HG02870 (cell line): ENCODE results near the gene MPST.
"Not testable (repeated sequence)": the region's sequence is repeated elsewhere in the genome, so short reads cannot be mapped to it uniquely, and the experiment has no call there.

Experiments used
- ATAC-seq: cut with Tn5 transposase; IDR thresholded peaks from one replicate; pipeline ENCODE4 v1.9.1; 2021; ENCODE audit warnings: mild to moderate bottlenecking, moderate library complexity; ENCODE audit not compliant: unreplicated experiment

The MPST gene

GRCh38 chr22:37019309-37020191 is at the start of gene MPST, which contains the start of gene TST:
Gene MPST, plus strand, starts transcription at chr22:37019742. Its CDS starts 95 bp downstream, at chr22:37019837.
Gene TST, minus strand, starts transcription at chr22:37019447. Its CDS starts 715 bp downstream, at chr22:37018732.
- peak; percentile 64 for ATAC-seq

- ATAC-seq = no peak
Measured at GRCh38 chr22:36971341-36972125, 48.0 kb upstream of the MPST start.

DNA sequence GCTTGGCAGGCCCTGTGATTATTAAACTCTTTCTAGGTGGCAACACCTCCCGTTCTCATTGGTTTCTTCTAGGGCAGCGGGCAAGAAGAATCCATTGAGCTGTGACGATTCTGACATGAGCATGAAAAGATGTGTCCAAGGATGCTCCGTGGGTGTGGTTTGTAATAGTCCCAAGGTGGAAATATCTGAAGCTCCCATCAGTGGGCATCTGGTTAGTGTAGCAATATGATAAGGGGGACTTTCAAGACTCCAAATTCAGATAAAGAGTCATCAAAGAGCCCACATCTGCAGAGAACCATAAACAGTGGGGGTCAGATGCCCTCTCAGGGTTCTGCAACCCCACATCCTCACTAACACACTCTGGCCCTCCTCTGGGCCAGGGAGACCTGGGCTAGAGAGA is 42.9 kb upstream of the MPST start:
- no peak for ATAC-seq

- ATAC-seq = no peak
Measured at GRCh38 chr22:36977401-36977861, 42.1 kb upstream of the MPST start.

DNA sequence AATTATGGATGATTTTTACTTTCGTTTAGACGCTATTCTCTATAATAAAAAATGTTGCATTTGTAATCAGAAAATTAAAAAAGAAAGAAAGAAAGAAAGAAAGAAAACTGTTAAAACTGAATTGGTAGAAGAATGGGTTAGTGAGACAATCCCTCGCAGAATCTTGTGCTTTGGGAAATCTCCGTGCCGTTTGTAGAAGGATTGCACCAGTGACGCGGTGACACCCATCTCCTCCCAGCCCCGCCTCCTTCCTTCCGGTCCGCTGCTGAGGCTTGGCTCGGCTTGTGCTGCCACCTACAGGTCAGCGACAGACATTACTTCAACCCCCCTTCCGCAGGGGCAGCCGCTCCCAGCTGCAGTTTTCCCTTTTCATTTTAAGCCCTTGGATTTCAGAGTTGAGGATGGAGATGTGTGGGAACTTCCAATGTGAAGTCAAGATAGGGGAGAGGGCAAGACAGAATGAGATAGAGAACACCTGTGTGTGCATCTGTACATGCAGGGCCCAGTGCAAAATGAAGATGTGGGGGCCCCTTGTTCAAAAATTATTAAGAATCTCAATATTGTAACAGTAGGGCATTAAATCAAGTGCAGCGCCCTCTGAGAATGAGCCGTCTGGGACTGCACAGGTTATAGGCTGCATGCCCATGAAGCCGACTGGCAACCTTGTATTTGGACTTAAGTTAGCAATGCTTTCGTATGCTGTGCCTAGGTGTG is 41.4 kb upstream of the MPST start:
- ATAC-seq = peak; percentile 67

DNA sequence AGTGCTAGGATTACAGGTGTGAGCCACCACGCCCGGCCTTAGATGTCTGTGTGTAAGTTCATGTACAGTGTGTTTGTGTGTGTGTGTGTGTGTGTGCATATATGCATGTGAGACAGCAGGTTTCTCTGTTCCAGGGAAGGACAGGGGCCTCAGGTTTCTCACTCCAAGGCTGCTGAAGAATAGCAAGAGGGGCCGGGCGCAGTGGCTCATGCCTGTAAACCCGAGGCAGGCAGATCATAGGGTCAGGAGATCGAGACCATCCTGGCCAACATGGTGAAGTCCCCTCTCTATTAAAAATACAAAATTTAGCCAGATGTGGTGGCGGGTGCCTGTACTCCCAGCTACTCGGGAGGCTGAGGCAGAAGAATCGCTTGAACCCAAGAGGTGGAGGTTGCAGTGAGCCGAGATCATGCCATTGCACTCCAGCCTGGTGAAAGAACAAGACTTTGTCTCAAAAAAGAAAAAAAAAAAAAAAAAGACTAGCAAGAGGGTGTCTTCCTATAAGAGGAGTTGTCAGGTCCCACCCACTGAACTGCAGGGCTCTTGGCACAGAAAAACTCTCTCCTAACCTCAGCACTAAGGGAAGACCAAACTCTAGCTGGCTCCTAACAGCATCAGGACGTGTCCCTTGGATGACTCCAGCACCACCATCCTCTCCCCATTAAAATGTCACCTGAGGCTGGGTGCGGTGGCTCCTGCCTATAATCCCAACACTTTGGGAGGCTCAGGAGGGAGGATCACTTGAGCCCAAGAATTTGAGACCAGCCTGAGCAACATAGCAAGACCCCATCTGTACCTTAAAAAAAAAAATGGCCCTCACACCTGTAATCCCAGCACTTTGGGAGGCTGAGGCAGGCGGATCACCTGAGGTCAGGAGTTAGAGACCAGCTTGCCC is 40.3 kb upstream of the MPST start:
- ATAC-seq = no peak

- no peak for ATAC-seq
Measured at GRCh38 chr22:36981247-36981775, 38.2 kb upstream of the MPST start.

- ATAC-seq = no peak
Measured at GRCh38 chr22:36982136-36982535, 37.4 kb upstream of the MPST start.

- ATAC-seq = no peak
Measured at GRCh38 chr22:36985211-36985889, 34.2 kb upstream of the MPST start.

GRCh38 chr22:36986242-36986821 is 33.2 kb upstream of the MPST start:
- ATAC-seq = no peak

- ATAC-seq = no peak
Measured at GRCh38 chr22:36988075-36988832, 31.3 kb upstream of the MPST start.

DNA sequence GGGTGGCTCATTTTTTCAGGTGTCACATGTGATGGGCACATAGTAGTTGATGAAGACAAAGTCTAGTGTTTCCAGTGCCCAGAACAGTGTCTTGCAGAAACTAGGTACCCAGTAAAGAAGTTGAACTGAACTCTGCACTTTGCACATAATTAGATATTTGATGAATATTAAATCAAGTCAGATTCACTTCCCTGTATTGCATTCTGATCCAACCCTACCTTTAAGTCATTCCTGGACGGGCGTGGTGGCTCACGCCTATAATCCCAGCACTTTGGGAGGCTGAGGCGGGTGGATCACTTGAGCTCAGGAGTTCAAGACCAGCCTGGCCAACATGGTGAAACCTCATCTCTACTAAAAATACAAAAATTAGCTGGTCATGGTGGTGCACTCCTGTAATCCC is 30.5 kb upstream of the MPST start:
- ATAC-seq = not testable (repeated sequence)

- ATAC-seq = no peak
Measured at GRCh38 chr22:36990457-36990856, 29.1 kb upstream of the MPST start.

DNA sequence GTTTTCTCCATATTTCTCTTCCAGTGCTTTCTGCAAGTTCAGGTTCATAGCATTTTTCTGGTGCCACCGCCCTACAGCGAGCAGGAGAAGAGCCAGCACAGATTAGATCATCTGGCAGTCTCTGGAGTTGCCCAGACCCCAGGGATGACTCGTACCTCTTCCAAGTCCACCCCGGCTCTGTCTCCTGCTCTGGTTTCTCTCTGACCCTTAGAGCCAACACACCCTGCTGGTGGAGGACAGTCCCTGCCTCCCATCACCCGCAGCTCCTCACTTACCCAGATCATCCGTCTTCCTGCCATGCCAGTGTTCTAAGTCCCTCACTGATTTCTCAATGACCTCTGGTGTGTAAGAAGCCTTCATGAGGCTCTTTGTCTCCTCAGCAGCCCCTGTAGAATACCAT is 28.3 kb upstream of the MPST start:
- no peak for ATAC-seq

DNA sequence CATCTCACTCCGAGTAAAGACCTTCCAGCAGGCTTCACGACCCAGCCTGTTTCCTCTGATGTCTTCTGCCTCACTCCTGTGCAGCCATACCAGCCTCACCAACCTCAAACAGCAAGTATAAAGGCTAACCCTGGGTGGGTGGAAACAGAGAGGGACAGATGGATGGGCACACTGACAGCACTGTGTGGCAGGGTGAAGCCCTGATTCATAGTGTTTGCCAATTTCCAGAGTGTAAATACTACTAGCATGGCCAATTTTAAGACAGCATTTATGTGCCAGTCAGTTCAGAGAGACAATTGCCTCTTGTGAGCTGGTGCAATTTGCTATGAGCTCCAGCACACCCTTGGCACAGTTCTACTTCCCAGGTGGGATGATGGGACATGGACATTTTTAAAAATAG is 21.8 kb upstream of the MPST start:
- no peak for ATAC-seq

DNA sequence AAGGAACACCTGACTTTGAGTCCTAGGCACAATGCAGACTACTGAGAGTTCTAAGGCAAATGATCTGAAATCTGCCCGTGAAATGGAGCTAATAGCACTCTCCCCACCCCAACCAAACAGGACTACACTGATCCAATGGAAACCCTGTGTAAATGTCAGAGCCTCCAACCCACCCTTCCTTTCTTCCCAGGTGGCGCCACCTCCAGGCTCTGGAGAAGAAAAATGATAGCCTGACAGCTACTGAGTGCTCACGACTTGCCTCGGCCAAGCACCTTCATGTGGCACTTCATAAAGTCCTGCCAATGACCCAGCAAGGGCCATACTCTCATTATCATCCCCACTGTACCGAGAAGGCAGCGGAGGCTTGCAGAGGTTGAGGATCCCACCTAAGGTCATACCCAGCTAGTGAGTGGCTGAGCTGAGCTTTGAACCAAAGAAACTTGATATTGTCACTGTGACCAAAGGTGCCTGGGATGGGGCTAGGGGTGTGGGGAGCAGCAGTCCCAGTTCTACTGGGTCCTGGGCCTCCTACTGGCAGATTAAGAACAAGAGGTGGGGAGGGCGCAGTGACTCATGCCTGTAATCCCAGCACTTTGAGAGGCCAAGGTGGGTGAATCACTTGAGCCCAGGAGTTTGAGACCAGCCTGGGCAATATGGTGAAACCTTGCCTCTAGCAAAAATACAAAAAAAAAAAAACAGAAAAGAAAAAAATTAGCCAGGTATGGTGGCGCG is 20.8 kb upstream of the MPST start:
- no peak for ATAC-seq

DNA sequence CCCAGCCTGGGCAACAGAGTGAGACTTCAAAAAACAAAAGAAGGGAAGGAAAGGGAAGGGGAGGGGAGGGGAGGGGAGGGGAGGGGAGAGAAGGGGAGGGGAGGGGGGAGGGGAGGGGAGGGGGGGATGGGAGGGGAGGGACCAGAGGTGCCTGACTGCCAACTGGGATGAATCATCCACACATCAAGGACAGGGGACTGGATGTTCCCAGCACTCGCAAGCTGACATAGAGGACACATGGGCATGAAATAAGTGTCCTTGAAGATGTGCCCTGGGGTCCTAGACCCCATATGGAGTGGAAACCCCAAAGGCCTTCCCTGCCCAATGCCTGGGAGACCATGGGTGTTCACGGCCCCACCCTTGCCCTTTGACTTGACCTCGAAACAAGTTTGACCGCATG is 20.1 kb upstream of the MPST start:
- no peak for ATAC-seq
